GM18861 (cell line): ENCODE data around the gene HIC1.

Source experiments
- ATAC-seq: cut with Tn5 transposase; IDR thresholded peaks from one replicate; pipeline ENCODE4 v1.9.1; 2021; ENCODE audit not compliant: unreplicated experiment

Gene HIC1

DNA sequence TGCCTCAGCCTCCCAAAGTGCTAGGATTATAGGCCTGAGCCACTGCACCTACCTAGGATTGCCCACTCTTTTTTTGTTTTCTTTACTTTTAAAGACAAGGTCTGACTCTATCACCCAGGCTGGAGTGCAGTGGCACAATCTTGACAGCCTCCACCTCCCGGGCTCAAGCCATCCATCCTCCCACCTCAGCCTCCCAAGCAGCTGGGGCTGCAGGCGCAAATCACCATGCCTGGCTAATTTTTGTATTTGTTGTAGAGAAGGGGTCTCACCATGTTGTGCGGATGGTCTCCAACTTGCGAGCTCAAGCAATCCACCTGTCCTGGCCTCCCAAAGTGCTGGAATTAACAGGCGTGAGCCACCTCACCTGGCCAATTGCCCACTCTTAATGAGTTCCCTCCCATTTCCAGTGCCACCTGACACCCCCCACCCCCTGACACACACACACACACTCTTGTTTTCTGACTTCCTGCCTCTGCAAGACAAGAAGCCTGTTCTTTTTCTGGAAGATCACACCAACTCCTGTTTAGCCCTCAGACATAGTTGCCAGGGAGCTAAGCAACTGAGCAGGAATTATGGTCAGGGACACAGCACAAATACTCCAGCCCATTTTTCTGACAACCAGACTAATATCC is 10.5 kb upstream of the HIC1 start:
- no peak for ATAC-seq

- no peak for ATAC-seq
These were observed 7.3 kb upstream of the HIC1 start for GRCh38 chr17:2047590-2047989.

DNA sequence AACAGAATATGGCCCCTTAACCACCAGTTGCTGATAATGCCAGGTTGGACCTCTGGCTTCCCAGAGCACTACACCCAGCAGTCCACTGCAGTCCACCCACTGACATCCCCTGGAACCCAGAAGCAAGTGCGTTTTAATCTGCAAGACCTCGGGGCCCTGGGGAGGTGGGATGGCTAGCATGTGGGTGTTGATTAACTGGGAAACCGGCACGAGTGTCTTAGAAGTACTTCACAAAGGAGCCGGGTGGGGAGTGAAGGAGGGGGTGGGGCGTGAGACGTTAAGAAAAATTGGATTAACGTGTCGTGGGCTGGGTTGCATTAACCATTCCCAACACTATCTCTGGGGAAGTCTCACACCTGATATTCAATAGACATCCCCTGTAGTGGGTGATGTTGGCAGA is 6.1 kb upstream of the HIC1 start:
- ATAC-seq: no peak

DNA sequence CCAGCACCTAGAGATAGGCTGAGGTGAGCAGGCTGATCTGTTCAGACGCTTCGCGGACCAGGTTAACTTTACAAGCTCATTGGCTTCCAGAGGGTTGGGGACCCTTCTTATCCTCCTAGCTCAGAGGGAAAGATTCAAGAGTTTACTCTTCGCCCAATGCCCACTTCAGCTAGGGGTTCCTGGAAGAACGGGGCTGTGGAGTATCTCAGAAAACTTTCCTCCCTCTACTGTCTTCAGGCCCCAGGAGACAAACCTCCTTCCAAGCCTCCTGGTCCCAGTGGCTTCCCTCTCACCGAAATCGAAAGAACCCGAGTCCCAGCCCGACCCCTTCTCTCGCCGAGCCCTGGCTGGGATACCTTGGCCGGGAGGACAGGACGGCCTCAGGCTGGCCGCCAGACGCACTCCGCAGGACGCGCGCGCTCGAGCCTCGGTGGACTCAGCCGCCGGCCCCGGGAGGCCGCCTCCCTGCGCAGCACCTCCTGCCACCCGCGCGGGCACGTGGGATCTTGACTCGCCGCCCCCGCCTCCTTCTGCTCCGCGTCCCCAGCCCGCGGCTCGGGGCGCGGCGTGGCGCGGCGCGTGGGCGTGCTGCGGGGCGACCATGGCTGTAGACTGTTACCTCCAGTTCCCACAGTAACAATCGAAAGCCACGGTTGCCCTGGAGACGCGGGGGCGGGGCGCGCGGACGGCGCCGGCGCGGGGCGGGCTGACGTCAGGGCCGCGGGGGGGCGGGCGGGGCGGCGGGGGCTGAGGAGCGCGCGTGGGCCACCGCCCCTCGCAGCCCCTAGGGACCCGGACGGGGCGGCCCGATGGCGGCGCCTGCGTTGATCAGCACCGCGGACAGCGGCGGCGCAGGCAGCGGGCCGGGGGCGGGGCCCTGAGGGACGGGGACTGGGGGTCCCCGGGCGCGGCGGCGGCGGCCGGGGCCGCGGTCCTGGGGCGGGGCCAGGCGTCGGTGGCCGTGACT is 5.3 kb upstream of the HIC1 start:
- ATAC-seq: no peak

GRCh38 chr17:2050300-2051060 is 4.4 kb upstream of the HIC1 start:
- no peak for ATAC-seq

GRCh38 chr17:2051061-2051932 is 3.6 kb upstream of the HIC1 start:
- ATAC-seq: no peak

DNA sequence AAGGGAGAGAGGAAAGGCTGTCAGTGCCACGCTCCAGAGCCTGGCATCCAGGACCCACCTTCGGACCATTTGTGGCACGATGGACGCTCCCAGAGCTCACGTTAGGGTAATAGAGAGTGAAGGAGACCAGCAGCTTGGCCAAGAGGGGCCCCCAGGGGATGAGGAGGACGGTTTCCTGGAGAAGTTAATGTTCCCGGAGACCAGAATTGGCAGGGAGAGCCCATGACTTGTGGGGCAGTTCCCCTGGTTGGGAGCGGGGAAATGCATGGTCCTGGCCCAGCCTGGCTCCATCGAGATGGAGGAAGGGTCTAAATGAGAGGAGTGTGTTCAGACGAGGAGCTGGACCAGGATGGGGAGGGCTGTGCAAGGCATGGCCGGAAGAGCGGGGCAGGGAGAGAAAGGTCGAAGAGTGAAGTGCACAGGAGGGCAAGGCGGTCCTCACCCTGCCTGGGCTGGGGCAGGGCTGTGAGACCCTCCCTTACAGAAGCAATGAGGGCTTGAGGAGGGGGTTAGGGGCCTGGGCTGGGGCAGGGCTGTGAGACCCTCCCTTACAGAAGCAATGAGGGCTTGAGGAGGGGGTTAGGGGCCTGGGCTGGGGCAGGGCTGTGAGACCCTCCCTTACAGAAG is 2.9 kb upstream of the HIC1 start:
- no peak for ATAC-seq

- no peak for ATAC-seq
These were observed 1.3 kb upstream of the HIC1 start for GRCh38 chr17:2053380-2054261.

DNA sequence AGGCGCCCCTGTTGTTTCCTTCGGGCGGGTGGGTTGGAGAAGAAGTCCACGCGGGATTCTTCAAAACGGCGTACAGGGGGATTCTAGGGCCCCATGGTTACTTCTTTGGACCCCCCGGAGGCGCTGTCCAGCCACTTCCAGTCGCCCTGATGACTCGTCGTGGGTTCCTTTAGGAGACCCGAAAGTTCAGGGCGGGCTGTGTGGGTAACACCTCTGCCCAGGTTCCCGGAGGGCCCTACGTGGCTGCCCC is 716 bp upstream of the HIC1 start:
- no peak for ATAC-seq

- no peak for ATAC-seq
These were observed 646 bp downstream of the HIC1 start for GRCh38 chr17:2055292-2056205.

DNA sequence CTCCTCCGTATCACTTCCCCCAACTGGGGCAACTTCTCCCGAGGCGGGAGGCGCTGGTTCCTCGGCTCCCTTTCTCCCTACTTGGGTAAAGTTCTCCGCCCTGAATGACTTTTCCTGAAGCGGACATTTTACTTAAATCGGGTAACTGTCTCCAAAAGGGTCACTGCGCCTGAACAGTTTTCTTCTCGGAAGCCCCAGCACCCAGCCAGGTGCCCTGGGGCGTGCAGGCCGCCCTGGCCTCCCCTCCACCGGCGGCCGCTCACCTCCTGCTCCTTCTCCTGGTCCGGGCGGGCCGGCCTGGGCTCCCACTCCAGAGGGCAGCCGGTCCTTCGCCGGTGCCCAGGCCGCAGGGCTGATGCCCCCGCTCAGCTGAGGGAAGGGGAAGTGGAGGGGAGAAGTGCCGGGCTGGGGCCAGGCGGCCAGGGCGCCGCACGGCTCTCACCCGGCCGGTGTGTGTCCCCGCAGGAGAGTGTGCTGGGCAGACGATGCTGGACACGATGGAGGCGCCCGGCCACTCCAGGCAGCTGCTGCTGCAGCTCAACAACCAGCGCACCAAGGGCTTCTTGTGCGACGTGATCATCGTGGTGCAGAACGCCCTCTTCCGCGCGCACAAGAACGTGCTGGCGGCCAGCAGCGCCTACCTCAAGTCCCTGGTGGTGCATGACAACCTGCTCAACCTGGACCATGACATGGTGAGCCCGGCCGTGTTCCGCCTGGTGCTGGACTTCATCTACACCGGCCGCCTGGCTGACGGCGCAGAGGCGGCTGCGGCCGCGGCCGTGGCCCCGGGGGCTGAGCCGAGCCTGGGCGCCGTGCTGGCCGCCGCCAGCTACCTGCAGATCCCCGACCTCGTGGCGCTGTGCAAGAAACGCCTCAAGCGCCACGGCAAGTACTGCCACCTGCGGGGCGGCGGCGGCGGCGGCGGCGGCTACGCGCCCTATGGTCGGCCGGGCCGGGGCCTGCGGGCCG is 1.6 kb downstream of the HIC1 start:
- ATAC-seq: no peak

DNA sequence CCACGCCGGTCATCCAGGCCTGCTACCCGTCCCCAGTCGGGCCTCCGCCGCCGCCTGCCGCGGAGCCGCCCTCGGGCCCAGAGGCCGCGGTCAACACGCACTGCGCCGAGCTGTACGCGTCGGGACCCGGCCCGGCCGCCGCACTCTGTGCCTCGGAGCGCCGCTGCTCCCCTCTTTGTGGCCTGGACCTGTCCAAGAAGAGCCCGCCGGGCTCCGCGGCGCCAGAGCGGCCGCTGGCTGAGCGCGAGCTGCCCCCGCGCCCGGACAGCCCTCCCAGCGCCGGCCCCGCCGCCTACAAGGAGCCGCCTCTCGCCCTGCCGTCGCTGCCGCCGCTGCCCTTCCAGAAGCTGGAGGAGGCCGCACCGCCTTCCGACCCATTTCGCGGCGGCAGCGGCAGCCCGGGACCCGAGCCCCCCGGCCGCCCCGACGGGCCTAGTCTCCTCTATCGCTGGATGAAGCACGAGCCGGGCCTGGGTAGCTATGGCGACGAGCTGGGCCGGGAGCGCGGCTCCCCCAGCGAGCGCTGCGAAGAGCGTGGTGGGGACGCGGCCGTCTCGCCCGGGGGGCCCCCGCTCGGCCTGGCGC is 2.4 kb downstream of the HIC1 start:
- no peak for ATAC-seq

- no peak for ATAC-seq
These were observed 3.1 kb downstream of the HIC1 start for GRCh38 chr17:2057760-2058585.

GRCh38 chr17:2058586-2059546 is 4.0 kb downstream of the HIC1 start:
- no peak for ATAC-seq
